PFSK-1 (cell line): ENCODE data around the gene RIT1.

Experiments
- FOXP2 ChIP-seq: optimal IDR thresholded peaks from 2 replicates; pipeline ENCODE3; 2011; ENCODE audit warnings: borderline replicate concordance, control low read depth, inconsistent platforms; ENCODE audit not compliant: insufficient read depth; ENCODE audit errors: extremely low read length, extremely low read depth
- POLR2AphosphoS5 ChIP-seq: IDR thresholded peaks from 2 replicates; pipeline ENCODE4 v1.6.1; 2012; ENCODE audit warnings: low read depth, mild to moderate bottlenecking, control low read depth, low read length, moderate library complexity
- SIN3A ChIP-seq: IDR thresholded peaks from 2 replicates; pipeline ENCODE4 v1.6.1; 2012; ENCODE audit warnings: mild to moderate bottlenecking, low read length, moderate library complexity, borderline replicate concordance; ENCODE audit not compliant: insufficient read depth
- TAF1 ChIP-seq: IDR thresholded peaks from 2 replicates; pipeline ENCODE4 v1.6.1; 2012; ENCODE audit warnings: low read length, control low read depth, borderline replicate concordance; ENCODE audit not compliant: insufficient read depth
- TF ChIP-seq, protein P1 (sequence below), 2 experiments: IDR thresholded peaks; 2 replicates each; pipeline versions ENCODE4 v1.6.1 to v1.8.0; 2011 to 2012; ENCODE audit warnings: low read depth in 2 of 2, low read length in 2 of 2, control low read depth in 1 of 2, inconsistent platforms in 1 of 2, mild to moderate bottlenecking in 1 of 2, moderate library complexity in 1 of 2; ENCODE audit not compliant: insufficient read depth in 1 of 2

RIT1 gene

DNA sequence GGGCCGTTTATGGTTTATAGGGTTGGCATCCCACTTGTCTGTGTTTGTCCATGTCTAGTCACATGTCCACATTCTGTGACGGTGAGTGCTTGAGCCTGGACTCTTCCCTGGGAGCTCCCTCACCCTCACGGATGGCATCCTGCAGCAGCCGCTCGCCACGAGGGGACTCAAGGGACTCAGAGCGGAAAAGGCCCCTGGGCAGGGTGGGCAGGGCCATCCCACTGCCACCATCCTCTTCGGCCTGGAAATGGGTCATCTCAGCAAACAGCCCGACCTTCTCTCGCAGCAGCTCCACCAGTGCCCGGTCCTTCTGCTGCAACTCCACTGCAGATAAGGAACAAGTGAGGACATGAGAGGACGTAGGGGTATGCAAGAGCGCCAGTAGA is 41.3 kb upstream of the RIT1 start:
- TF ChIP-seq POLR2AphosphoS5, result no peak
- no peak for TF ChIP-seq TAF1
- TF ChIP-seq FOXP2, result no peak
- no peak for TF ChIP-seq SIN3A
- TF ChIP-seq, protein P1, sequence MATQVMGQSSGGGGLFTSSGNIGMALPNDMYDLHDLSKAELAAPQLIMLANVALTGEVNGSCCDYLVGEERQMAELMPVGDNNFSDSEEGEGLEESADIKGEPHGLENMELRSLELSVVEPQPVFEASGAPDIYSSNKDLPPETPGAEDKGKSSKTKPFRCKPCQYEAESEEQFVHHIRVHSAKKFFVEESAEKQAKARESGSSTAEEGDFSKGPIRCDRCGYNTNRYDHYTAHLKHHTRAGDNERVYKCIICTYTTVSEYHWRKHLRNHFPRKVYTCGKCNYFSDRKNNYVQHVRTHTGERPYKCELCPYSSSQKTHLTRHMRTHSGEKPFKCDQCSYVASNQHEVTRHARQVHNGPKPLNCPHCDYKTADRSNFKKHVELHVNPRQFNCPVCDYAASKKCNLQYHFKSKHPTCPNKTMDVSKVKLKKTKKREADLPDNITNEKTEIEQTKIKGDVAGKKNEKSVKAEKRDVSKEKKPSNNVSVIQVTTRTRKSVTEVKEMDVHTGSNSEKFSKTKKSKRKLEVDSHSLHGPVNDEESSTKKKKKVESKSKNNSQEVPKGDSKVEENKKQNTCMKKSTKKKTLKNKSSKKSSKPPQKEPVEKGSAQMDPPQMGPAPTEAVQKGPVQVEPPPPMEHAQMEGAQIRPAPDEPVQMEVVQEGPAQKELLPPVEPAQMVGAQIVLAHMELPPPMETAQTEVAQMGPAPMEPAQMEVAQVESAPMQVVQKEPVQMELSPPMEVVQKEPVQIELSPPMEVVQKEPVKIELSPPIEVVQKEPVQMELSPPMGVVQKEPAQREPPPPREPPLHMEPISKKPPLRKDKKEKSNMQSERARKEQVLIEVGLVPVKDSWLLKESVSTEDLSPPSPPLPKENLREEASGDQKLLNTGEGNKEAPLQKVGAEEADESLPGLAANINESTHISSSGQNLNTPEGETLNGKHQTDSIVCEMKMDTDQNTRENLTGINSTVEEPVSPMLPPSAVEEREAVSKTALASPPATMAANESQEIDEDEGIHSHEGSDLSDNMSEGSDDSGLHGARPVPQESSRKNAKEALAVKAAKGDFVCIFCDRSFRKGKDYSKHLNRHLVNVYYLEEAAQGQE (IDR thresholded peaks at IDR 0.05; ENCODE audit: insufficient read depth in 1 of 2, low read depth in 2 of 2, low read length in 2 of 2), result no peak

DNA sequence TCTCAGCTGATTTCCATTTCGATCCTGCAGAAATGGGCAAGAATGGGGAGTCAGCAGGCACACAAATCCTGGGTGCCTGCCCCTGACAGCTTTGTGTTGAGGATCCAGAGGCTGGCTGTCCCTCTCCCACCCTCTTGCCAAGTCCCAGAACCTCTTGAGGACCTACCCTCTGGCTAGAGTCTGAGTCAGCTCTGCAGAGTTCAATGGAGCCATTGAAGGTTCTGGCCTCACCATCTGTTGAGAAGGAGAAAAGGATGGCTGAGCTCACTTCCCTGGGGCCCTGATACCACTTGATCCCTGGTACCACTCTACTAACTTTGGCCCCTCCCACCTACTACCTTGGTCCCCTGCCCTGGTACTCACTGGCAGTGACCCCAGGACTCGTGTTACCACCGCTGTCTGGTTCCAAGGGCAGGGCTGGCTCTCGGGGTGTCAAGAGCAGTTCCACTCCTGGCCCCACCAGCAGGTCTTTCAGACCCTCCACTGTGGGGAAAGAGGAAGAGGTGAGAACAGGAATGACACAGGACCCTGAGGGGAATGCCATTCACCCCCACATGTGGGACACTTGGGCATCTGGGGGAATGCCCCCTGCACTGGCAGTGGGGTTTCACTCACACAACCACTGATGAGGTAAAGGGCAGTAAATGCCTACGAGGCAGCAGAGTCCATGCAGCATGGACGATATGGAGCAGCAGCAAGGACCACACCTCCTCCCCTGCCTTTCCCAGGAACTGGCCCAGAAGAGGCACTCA is 40.8 kb upstream of the RIT1 start:
- TF ChIP-seq SIN3A (no peak), TAF1 (no peak), FOXP2 (no peak), POLR2AphosphoS5 (no peak)
- TF ChIP-seq, protein P1 (IDR thresholded peaks at IDR 0.05; ENCODE audit: insufficient read depth in 1 of 2, low read depth in 2 of 2, low read length in 2 of 2), result no peak

DNA sequence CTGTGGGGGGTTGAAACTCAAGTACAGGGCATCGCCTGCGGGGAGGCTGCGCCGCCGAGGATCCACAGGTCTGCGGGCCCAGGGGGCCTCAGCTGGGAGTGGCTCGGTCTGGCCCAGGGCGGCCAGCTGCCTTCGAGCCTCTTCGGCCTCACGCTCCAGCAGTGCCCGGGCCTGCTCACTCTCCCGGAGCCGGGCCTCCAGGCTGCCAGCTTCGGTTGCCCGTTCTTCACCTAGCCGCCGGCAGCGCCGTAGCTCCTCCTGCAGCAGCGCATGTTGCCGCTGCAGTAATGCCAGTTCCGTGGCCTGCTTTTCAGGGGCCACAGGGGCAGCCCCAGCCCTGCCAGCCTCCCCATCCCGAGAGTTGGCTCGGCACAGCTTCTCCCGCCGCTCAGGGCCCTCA is 39.7 kb upstream of the RIT1 start:
- TF ChIP-seq, protein P1 (IDR thresholded peaks at IDR 0.05; ENCODE audit: insufficient read depth in 1 of 2, low read depth in 2 of 2, low read length in 2 of 2), result no peak
- TF ChIP-seq POLR2AphosphoS5 (no peak), FOXP2 (no peak)

DNA sequence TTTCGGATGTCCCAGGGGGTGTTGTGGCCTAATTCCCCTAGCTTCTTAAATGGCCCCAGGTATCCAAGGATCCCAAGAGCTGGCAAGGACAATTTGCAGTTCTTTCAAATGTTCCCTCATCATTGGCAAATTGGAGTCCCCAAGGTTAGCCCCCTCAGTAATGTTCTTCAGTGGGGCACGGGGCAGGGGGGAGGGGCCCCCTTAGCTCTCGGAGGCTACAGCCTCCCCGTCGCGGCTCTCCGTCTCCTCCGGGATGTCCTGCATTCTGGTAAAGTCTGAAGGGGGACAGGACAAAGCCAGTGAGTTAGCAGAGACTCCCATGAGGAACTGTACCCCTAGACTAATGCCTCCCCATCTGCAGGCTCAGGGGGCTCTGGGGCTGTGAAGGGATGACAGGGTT is 36.6 kb upstream of the RIT1 start:
- TF ChIP-seq POLR2AphosphoS5 (no peak), SIN3A (no peak), FOXP2 (no peak)
- TF ChIP-seq, protein P1 (IDR thresholded peaks at IDR 0.05; ENCODE audit: insufficient read depth in 1 of 2, low read depth in 2 of 2, low read length in 2 of 2), result no peak

DNA sequence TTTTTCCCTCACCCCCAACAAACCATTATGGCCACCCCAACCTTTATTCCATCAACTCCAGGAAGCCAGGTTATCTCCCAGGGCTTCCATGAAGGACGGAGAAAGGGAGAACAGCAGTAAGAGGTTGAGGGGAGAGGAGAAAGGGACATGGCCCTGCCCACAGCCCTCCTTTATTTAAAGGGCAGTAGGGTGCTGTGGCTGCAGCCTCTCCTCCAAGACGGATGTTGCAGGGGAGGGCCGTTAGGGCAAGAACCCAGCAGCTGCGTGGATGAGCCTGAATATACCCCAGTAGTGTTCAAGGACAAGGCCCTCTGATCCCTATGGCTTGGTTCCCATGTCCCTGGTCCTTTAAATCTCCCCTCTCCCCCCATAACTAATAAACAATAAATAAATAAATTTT is 36.1 kb upstream of the RIT1 start:
- TF ChIP-seq FOXP2 (no peak), SIN3A (no peak), POLR2AphosphoS5 (no peak), TAF1 (no peak)
- TF ChIP-seq, protein P1 (IDR thresholded peaks at IDR 0.05; ENCODE audit: insufficient read depth in 1 of 2, low read depth in 2 of 2, low read length in 2 of 2), result no peak
